RWPE2 (cell line): ENCODE measurements around the gene NFKBIB.

ENCODE experiments used
- ATAC-seq: fragments of 200-7000 bp; cut with Tn5 transposase; 3 replicates; pipeline ENCODE4 v1.9.1; 2021; ENCODE audit warnings: low read depth
- DNase-seq: peaks from one replicate; pipeline ENCODE4 v3.0.0-alpha.2; 2020; ENCODE audit warnings: low spot score
- H3K27ac ChIP-seq: fragments of 450-650 bp; 2 replicates; pipeline ENCODE4 v1.5.1; 2017; ENCODE audit warnings: mild to moderate bottlenecking; ENCODE audit not compliant: poor library complexity, severe bottlenecking
- H3K27me3 ChIP-seq: fragments of 250-450 bp; sonication (Bioruptor Pico); 2 replicates; pipeline ENCODE4 v1.5.1; 2021; ENCODE audit warnings: mild to moderate bottlenecking, moderate library complexity; ENCODE audit not compliant: insufficient read depth, poor library complexity, severe bottlenecking
- H3K36me3 ChIP-seq: fragments of 250-450 bp; sonication (Bioruptor Pico); 2 replicates; pipeline ENCODE4 v1.5.1; 2020; ENCODE audit warnings: low read depth, mild to moderate bottlenecking, moderate library complexity
- H3K4me1 ChIP-seq: fragments of 250-450 bp; sonication (Bioruptor Pico); 2 replicates; pipeline ENCODE4 v1.5.1; 2021; ENCODE audit warnings: mild to moderate bottlenecking, moderate library complexity; ENCODE audit not compliant: insufficient read depth, poor library complexity, severe bottlenecking
- H3K4me3 ChIP-seq: fragments of 250-450 bp; sonication (Bioruptor Pico); 2 replicates; pipeline ENCODE4 v1.5.1; 2021; ENCODE audit warnings: mild to moderate bottlenecking, moderate library complexity; ENCODE audit not compliant: severe bottlenecking
- H3K9me3 ChIP-seq: fragments of 250-450 bp; sonication (Bioruptor Pico); 2 replicates; pipeline ENCODE4 v1.5.1; 2021; ENCODE audit warnings: mild to moderate bottlenecking, moderate library complexity; ENCODE audit not compliant: severe bottlenecking
- TF ChIP-seq, protein P1 (sequence below): fragments of 450-650 bp; IDR thresholded peaks from one replicate; pipeline ENCODE4 v1.5.1; 2017; ENCODE audit warnings: mild to moderate bottlenecking, moderate library complexity; ENCODE audit not compliant: poor library complexity, severe bottlenecking

NFKBIB gene

DNA sequence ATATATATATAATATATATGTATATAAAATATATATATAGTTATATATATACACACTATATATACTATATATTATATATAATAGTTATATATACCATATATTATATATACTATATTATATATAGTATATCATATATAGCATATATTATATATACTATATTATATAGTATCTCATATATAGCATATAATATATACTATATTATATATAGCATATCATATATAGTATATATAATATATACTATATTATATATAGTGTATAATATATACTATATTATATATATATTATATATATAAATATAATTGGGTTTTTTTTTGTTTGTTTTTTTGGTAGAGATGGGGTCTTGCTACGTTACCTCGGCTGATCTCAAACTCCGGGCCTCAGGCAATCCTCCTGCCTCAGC, 38.4 kb upstream of the NFKBIB start:
- Histone ChIP-seq H3K4me1 (peaks cover 2% of the 10 kb centered on the region), H3K27ac (no peak overlapping the region), H3K36me3 (no peaks in the 10 kb centered on the region), H3K4me3 (no peak overlapping the region), H3K27me3 (no peaks in the 10 kb centered on the region), H3K9me3 (no peaks in the 10 kb centered on the region)
- no peak for ATAC-seq
- TF ChIP-seq, protein P1, sequence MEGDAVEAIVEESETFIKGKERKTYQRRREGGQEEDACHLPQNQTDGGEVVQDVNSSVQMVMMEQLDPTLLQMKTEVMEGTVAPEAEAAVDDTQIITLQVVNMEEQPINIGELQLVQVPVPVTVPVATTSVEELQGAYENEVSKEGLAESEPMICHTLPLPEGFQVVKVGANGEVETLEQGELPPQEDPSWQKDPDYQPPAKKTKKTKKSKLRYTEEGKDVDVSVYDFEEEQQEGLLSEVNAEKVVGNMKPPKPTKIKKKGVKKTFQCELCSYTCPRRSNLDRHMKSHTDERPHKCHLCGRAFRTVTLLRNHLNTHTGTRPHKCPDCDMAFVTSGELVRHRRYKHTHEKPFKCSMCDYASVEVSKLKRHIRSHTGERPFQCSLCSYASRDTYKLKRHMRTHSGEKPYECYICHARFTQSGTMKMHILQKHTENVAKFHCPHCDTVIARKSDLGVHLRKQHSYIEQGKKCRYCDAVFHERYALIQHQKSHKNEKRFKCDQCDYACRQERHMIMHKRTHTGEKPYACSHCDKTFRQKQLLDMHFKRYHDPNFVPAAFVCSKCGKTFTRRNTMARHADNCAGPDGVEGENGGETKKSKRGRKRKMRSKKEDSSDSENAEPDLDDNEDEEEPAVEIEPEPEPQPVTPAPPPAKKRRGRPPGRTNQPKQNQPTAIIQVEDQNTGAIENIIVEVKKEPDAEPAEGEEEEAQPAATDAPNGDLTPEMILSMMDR = no peak
- DNase-seq = no peak

DNA sequence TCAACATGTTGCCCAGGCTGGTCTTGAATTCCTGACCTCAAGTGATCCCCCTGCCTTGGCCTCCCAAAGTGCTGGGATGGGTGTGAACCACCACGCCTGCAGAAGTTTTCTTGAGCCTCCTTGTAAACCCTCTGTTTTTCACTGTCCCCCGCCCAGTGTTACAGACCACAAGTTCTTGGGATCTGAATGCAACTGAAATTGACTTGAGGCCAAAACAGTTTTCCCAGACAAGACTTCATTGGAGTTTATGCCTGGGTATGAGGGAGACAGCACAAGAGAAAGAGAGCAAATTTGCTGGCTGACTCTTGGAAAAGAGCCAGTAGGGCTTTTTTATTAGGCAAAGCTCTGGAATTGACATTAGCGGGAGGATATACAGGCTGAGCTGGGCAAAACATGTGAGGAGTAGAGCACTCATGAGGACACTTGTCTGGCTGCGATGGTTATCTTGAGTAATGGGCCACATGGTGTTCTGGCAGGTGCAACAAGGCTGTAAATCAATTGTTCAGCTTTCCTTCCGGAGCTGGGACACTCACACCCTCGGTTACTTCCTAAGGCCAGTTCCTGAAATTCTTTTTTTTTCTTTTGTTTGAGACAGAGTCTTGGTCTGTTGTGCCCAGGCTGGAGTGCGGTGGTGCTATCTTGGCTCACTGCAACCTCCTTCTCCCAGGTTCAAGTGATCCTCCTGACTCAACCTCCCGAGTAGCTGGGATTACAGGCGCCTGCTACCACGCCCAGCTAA, 37.3 kb upstream of the NFKBIB start:
- Histone ChIP-seq H3K9me3 (no peaks in the 10 kb centered on the region), H3K4me1 (peaks cover 2% of the 10 kb centered on the region), H3K27me3 (no peaks in the 10 kb centered on the region), H3K4me3 (no peak overlapping the region), H3K36me3 (no peaks in the 10 kb centered on the region), H3K27ac (peak overlapping the region; percentile 8)
- no peak for DNase-seq
- TF ChIP-seq, protein P1 = no peak
- peak; percentile 55 for ATAC-seq

DNA sequence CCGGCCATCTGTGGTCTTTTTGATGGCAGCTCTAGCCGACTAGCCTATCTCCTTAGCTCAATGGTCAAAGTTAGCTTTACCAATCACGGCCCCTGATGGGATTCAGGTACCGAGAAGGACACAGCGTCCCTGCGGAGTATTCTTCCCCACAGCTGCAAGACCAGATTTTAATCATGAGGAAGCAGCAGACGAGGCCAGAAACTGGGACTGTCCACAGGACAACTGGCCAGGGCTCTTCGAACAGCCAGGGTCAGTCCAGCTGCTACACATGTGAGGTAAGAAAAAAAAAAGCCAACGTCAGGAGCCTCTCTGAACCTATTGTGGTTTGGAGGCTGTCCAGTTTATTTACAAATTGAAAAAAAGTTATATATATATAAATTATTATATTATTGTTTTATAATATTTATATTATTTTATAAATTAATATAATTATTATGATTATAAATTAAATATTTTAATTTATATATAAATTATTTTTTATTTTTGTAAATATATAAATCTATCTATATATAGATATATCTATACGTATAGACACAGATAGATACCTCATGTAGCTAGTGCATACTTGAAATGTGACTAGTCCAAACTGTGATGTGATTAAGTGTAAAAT, 32.5 kb upstream of the NFKBIB start:
- H3K27me3 ChIP-seq = no peaks in the 10 kb centered on the region
- H3K4me3 ChIP-seq = no peak overlapping the region
- no peak overlapping the region for H3K27ac ChIP-seq
- no peak for DNase-seq
- no peaks in the 10 kb centered on the region for H3K36me3 ChIP-seq
- H3K4me1 ChIP-seq = peaks cover 2% of the 10 kb centered on the region
- TF ChIP-seq, protein P1 = no peak
- no peak for ATAC-seq
- no peaks in the 10 kb centered on the region for H3K9me3 ChIP-seq

DNA sequence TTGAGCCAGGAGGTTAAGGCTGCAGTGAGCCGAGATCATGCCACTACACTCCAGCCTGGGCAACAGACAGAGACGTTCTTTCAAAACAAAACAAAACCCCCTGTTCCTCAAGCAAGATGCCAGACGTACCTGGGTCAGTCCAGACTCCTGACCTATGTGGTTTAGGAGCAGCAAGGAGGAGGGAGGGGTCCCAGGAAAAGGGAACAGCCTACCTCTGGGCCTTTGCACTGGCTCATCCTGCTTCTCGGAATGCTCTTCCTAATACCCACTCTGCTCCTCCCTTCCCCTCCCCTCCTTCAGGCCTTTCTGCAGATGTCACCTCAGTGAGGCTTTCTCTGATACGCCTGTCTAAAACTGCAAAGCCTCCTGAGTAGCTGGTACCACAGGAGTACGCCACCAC, 31.2 kb upstream of the NFKBIB start:
- no peak for ATAC-seq
- Histone ChIP-seq H3K4me1 (no peaks in the 10 kb centered on the region), H3K27me3 (no peaks in the 10 kb centered on the region), H3K27ac (no peak overlapping the region), H3K9me3 (no peaks in the 10 kb centered on the region), H3K4me3 (no peak overlapping the region), H3K36me3 (no peaks in the 10 kb centered on the region)
- TF ChIP-seq, protein P1 = no peak
- DNase-seq = no peak
